Measurements from ENCODE around the gene PLCD4. TPM values are rescaled to one million over a fixed set of nuclear protein-coding genes. Genes with fewer than 3 reads are reported as not detected.

PLCD4 gene
- total and polyA plus RNA-seq, 5 donors from 2014 or later = 0.12 to 0.54 (median 0.16) TPM; not detected in 2

DNA sequence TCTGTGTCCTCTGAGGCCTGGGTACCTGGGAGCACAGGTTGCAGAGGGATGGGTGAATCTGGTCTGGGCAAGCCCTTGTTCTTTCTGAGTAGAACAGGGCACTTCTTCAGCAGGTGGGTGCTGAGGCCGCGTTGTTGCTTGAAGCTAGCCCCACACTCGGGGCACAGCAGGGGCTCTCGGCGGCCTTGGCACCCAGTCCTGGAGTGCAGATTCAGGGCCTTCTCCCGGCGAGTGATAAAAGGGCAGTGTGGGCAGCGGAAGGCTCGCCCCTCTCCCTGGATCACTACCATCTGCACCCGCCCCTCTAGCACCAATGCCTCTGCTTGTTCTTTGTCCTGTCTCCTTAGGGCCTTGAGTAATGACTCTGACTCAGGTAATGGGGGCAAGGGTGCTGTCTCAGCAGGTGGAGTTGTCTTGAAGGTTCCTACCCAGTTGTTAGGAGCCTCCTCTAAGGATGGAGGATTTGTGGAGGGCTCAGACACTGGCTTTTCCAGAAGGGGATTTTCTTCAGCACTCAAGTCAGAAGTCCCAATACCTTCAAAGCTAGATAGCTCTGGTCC lies 36.1 kb downstream of the PLCD4 start:
- Mint-ChIP-seq H3K4me3 (no peak overlapping the region), H3K27ac (peak overlapping the region in 1 of 3 donors; percentile 46), H3K9me3 (no peaks in the 10 kb centered on the region), H3K4me1 (peaks cover 7 to 15% (median 12%) of the 10 kb centered on the region in 4 donors), H3K36me3 (peaks cover 35% of the 10 kb centered on the region), H3K27me3 (no peaks in the 10 kb centered on the region)
- ATAC-seq (ENCODE audit: low read depth in 2 of 2) (no peak), DNase-seq (no peak)
- no peaks in the 10 kb centered on the region for H3K27me3 ChIP-seq (ENCODE audit: control insufficient read depth, insufficient read depth, low read length)
- H3K27ac ChIP-seq (ENCODE audit: insufficient read depth, low read length, poor library complexity, severe bottlenecking) = no peak overlapping the region
- no peaks in the 10 kb centered on the region for H3K9me3 ChIP-seq (ENCODE audit: control insufficient read depth in 2 of 2, low read length in 2 of 2)
- no peaks in the 10 kb centered on the region for H3K4me1 ChIP-seq (ENCODE audit: control insufficient read depth, insufficient read depth, low read length, poor library complexity, severe bottlenecking)
- no peak overlapping the region for H3K4me3 ChIP-seq (ENCODE audit: low read depth, low read length)
- peaks cover 78% of the 10 kb centered on the region for H3K36me3 ChIP-seq (ENCODE audit: control insufficient read depth, insufficient read depth, low read length)

DNA sequence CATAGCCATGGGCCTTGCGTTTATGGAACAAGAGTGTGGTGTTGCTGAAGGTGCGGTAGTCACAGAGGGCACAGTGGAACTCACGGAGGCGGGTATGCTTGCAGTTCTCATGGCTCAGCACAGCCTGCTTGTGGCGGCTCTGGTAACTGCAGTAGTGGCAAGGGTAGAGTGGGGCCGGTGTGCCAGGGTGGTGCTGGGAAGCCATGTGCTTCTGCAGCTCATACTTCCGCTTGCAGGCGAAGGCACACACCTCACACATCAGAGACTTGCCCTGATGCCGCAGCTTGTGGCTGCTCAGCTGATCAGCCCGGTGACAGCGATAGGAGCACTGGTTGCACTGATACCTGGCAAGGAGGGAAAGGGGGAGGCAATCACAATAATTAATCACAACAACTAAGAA lies 37.0 kb downstream of the PLCD4 start:
- Mint-ChIP-seq H3K27ac (peak overlapping the region in 1 of 3 donors; percentile 63), H3K27me3 (no peaks in the 10 kb centered on the region), H3K9me3 (no peaks in the 10 kb centered on the region), H3K36me3 (peaks cover 31% of the 10 kb centered on the region), H3K4me1 (peaks cover 7 to 16% (median 12%) of the 10 kb centered on the region in 4 donors), H3K4me3 (no peak overlapping the region)
- no peak for ATAC-seq (ENCODE audit: low read depth in 2 of 2)
- Histone ChIP-seq H3K27ac (ENCODE audit: insufficient read depth, low read length, poor library complexity, severe bottlenecking) (no peak overlapping the region), H3K4me3 (ENCODE audit: low read depth, low read length) (no peak overlapping the region), H3K4me1 (ENCODE audit: control insufficient read depth, insufficient read depth, low read length, poor library complexity, severe bottlenecking) (no peaks in the 10 kb centered on the region), H3K36me3 (ENCODE audit: control insufficient read depth, insufficient read depth, low read length) (peaks cover 81% of the 10 kb centered on the region), H3K9me3 (ENCODE audit: control insufficient read depth in 2 of 2, low read length in 2 of 2) (no peaks in the 10 kb centered on the region), H3K27me3 (ENCODE audit: control insufficient read depth, insufficient read depth, low read length) (no peaks in the 10 kb centered on the region)
- DNase-seq = no peak

DNA sequence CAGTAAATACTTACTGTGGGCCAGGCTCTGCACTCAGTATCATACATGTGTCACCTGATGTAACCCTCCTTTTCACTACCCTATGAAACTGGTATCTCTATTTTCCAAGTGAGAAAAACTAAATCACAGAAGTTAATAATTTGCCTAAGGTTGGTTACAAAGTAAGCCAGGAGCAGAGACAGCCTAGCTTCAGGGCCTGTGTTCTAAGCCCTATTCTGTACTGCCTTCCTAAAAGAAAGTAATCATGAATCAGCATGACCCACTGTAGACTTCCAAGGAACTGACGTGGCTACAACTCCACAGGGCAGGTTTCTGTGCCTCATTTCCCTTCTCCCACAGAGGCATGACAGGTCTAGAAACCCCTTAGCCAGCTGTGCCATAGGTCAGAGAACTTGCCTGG lies 37.4 kb downstream of the PLCD4 start:
- H3K4me3 Mint-ChIP-seq = no peak overlapping the region
- no peaks in the 10 kb centered on the region for H3K9me3 Mint-ChIP-seq
- peaks cover 34% of the 10 kb centered on the region for H3K36me3 Mint-ChIP-seq
- ATAC-seq (ENCODE audit: low read depth in 2 of 2) = no peak
- no peaks in the 10 kb centered on the region for H3K27me3 Mint-ChIP-seq
- H3K27me3 ChIP-seq (ENCODE audit: control insufficient read depth, insufficient read depth, low read length) = no peaks in the 10 kb centered on the region
- H3K9me3 ChIP-seq (ENCODE audit: control insufficient read depth in 2 of 2, low read length in 2 of 2) = no peaks in the 10 kb centered on the region
- peaks cover 7 to 16% (median 12%) of the 10 kb centered on the region in 4 donors for H3K4me1 Mint-ChIP-seq
- peaks cover 83% of the 10 kb centered on the region for H3K36me3 ChIP-seq (ENCODE audit: control insufficient read depth, insufficient read depth, low read length)
- H3K4me1 ChIP-seq (ENCODE audit: control insufficient read depth, insufficient read depth, low read length, poor library complexity, severe bottlenecking) = no peaks in the 10 kb centered on the region
- no peak for DNase-seq
- peak overlapping the region in 1 of 3 donors; percentile 63 for H3K27ac Mint-ChIP-seq
- no peak overlapping the region for H3K4me3 ChIP-seq (ENCODE audit: low read depth, low read length)
- H3K27ac ChIP-seq (ENCODE audit: insufficient read depth, low read length, poor library complexity, severe bottlenecking) = no peak overlapping the region

DNA sequence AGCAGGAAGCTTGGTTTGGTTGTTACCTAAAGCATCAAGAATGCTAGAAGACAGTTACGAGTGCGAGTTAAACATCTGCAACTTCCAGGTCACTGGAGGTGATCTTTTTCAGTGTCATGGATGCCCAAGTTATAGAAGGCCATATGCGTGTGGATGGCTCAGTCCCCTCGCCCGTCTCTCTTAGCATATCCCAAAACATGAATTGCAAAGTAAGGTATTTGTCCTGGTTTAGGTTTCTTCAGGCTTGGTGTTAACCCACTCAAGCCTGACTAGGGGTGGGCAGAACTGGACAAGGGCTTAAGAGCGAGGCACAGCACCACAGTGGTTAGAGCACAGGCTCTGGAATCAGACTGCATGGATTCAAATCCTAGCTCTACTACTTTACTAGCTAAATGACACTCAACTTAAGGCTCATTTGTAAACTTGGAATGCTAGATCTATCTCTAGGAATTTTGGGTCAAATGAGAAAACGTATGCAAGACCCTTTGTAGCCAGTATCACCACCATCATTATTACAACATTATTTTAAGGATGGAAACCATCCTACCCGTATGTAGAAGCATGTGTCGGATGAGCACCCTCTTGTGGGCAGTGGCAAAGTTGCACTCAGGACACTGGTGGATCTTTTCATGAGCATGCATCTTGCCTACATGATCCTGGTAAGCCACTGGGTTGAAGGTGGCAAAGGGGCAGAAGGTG lies 40.5 kb downstream of the PLCD4 start:
- H3K4me3 Mint-ChIP-seq = peak overlapping the region in 2 of 4 donors; percentile 17 to 64

DNA sequence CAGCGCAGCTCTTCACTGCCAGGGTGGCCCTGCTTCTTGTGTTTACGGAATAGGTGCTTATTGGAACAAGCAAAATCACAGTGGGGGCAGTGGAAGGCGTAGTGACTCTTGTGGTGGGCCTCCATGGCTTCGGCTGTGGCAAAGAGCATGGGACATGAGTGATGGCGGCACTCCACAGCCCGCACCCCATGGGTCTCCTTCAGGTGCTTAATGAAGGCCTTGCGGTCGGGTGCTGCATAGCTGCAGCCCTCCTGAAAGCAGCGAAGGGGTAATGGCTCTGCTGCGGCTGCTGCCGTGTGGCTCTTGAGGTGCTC lies 41.0 kb downstream of the PLCD4 start:
- DNase-seq (no peak), ATAC-seq (ENCODE audit: low read depth in 2 of 2) (peak in 1 of 2 donors; percentile 14)
- Mint-ChIP-seq H3K4me1 (peaks cover 7 to 19% (median 13%) of the 10 kb centered on the region in 4 donors), H3K4me3 (peak overlapping the region in 1 of 4 donors; percentile 17), H3K36me3 (peaks cover 47% of the 10 kb centered on the region), H3K27me3 (no peaks in the 10 kb centered on the region), H3K9me3 (no peaks in the 10 kb centered on the region), H3K27ac (no peak overlapping the region)
- Histone ChIP-seq H3K9me3 (ENCODE audit: control insufficient read depth in 2 of 2, low read length in 2 of 2) (no peaks in the 10 kb centered on the region), H3K4me1 (ENCODE audit: control insufficient read depth, insufficient read depth, low read length, poor library complexity, severe bottlenecking) (no peaks in the 10 kb centered on the region), H3K27me3 (ENCODE audit: control insufficient read depth, insufficient read depth, low read length) (no peaks in the 10 kb centered on the region), H3K4me3 (ENCODE audit: low read depth, low read length) (no peak overlapping the region), H3K27ac (ENCODE audit: insufficient read depth, low read length, poor library complexity, severe bottlenecking) (no peak overlapping the region), H3K36me3 (ENCODE audit: control insufficient read depth, insufficient read depth, low read length) (peaks cover 81% of the 10 kb centered on the region)

More for the DNA sequence above, 40.5 kb downstream of the PLCD4 start:
- Mint-ChIP-seq H3K27ac (peak overlapping the region in 2 of 3 donors; percentile 44 to 59), H3K4me1 (peaks cover 7 to 19% (median 13%) of the 10 kb centered on the region in 4 donors), H3K36me3 (peaks cover 47% of the 10 kb centered on the region), H3K27me3 (no peaks in the 10 kb centered on the region), H3K9me3 (no peaks in the 10 kb centered on the region)
- peaks cover 82% of the 10 kb centered on the region for H3K36me3 ChIP-seq (ENCODE audit: control insufficient read depth, insufficient read depth, low read length)
- H3K27ac ChIP-seq (ENCODE audit: insufficient read depth, low read length, poor library complexity, severe bottlenecking) = no peak overlapping the region
- peak; percentile 19 to 75 (median 56) for DNase-seq
- no peaks in the 10 kb centered on the region for H3K9me3 ChIP-seq (ENCODE audit: control insufficient read depth in 2 of 2, low read length in 2 of 2)
- peak; percentile 61 to 62 for ATAC-seq (ENCODE audit: low read depth in 2 of 2)
- H3K27me3 ChIP-seq (ENCODE audit: control insufficient read depth, insufficient read depth, low read length) = no peaks in the 10 kb centered on the region
- H3K4me1 ChIP-seq (ENCODE audit: control insufficient read depth, insufficient read depth, low read length, poor library complexity, severe bottlenecking) = no peaks in the 10 kb centered on the region
- no peak overlapping the region for H3K4me3 ChIP-seq (ENCODE audit: low read depth, low read length)

DNA sequence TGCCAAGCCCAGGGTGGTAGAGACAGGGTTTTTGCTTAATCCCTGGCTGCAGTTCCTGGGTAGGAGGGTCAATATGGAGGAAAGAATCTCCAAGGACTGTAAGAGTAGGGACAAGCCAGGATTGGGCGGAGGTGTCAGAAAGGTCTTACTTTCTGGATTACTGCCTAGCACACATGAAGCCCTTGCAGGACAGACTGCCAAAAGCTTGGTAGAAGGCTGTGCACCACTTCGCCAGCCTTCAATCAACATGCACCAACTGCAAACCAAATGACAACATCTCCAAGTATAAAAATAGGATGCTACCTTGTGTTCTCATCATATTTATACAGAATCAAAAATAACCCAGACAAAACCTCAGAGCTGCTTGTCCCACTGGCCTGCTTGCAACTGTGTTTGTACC lies 48.1 kb downstream of the PLCD4 start:
- H3K4me3 ChIP-seq (ENCODE audit: low read depth, low read length) = no peak overlapping the region
- Mint-ChIP-seq H3K9me3 (no peaks in the 10 kb centered on the region), H3K27ac (peak overlapping the region in 1 of 3 donors; percentile 26), H3K27me3 (no peaks in the 10 kb centered on the region), H3K4me1 (peaks cover 17 to 47% (median 32%) of the 10 kb centered on the region in 4 donors), H3K4me3 (no peak overlapping the region), H3K36me3 (peaks cover 33% of the 10 kb centered on the region)
- DNase-seq (no peak), ATAC-seq (ENCODE audit: low read depth in 2 of 2) (no peak)
- H3K27me3 ChIP-seq (ENCODE audit: control insufficient read depth, insufficient read depth, low read length) = no peaks in the 10 kb centered on the region
- no peaks in the 10 kb centered on the region for H3K9me3 ChIP-seq (ENCODE audit: control insufficient read depth in 2 of 2, low read length in 2 of 2)
- peaks cover 17% of the 10 kb centered on the region for H3K4me1 ChIP-seq (ENCODE audit: control insufficient read depth, insufficient read depth, low read length, poor library complexity, severe bottlenecking)
- no peak overlapping the region for H3K27ac ChIP-seq (ENCODE audit: insufficient read depth, low read length, poor library complexity, severe bottlenecking)
- H3K36me3 ChIP-seq (ENCODE audit: control insufficient read depth, insufficient read depth, low read length) = peaks cover 46% of the 10 kb centered on the region

DNA sequence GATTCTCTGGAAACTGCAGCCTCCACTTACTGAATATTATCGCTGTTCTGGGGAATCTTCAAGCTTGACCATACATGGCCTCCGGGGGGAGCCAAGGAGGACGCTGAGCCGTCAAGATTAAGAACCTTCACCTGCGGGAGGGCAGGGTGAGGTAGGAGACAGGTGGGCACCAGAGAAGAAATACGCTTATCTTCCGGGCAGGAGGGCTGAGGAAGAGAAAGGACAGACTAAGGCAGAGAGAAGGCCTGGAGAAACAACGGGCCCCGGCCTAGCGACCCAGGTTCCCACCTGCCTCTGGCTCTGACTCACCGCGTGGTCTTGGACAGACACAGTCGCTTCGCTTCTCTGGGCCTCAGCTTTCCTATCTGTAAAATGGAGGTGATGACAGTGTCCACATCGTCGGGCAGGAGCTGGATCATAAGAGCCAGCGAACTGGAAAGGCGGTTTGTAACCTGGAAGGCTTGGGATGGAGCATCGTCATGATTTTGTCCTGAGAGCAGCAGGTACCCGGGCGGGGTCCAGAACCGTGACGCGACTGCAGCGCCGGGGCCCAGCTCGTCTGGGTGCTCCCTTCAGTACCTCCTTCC lies 51.1 kb downstream of the PLCD4 start:
- H3K36me3 Mint-ChIP-seq = peaks cover 37% of the 10 kb centered on the region
- Histone ChIP-seq H3K4me1 (ENCODE audit: control insufficient read depth, insufficient read depth, low read length, poor library complexity, severe bottlenecking) (peaks cover 17% of the 10 kb centered on the region), H3K27ac (ENCODE audit: insufficient read depth, low read length, poor library complexity, severe bottlenecking) (peak overlapping the region; percentile 77), H3K36me3 (ENCODE audit: control insufficient read depth, insufficient read depth, low read length) (peaks cover 44% of the 10 kb centered on the region), H3K4me3 (ENCODE audit: low read depth, low read length) (peak overlapping the region; percentile 89), H3K9me3 (ENCODE audit: control insufficient read depth in 2 of 2, low read length in 2 of 2) (no peaks in the 10 kb centered on the region), H3K27me3 (ENCODE audit: control insufficient read depth, insufficient read depth, low read length) (no peaks in the 10 kb centered on the region)
- ATAC-seq (ENCODE audit: low read depth in 2 of 2) = peak; percentile 12 to 19
- H3K4me3 Mint-ChIP-seq = peak overlapping the region; percentile 95 to 99 (median 97)
- H3K27ac Mint-ChIP-seq = peak overlapping the region; percentile 75 to 99 (median 95)
- no peaks in the 10 kb centered on the region for H3K27me3 Mint-ChIP-seq
- peak in 2 of 3 donors; percentile 24 to 72 for DNase-seq
- peaks cover 17 to 47% (median 32%) of the 10 kb centered on the region in 4 donors for H3K4me1 Mint-ChIP-seq
- no peaks in the 10 kb centered on the region for H3K9me3 Mint-ChIP-seq

Data from CD4-positive, CD25-positive, alpha-beta regulatory T cell (primary cell).